GM10266 (cell line): Measurements from ENCODE around the gene SMPX.
"Not testable (repeated sequence)": the region's sequence is repeated elsewhere in the genome, so short reads cannot be mapped to it uniquely, and the experiment has no call there.

Experiments used
- DNase-seq: peaks from one replicate; pipeline ENCODE4 v3.0.0; 2012; ENCODE audit errors: extremely low spot score
- TF ChIP-seq, protein P1 (sequence below): IDR thresholded peaks from 2 replicates; pipeline ENCODE4 v1.5.1; 2012; ENCODE audit warnings: mild to moderate bottlenecking, low read depth; ENCODE audit not compliant: control insufficient read depth, insufficient read depth; ENCODE audit errors: missing control alignments

The SMPX gene

DNA sequence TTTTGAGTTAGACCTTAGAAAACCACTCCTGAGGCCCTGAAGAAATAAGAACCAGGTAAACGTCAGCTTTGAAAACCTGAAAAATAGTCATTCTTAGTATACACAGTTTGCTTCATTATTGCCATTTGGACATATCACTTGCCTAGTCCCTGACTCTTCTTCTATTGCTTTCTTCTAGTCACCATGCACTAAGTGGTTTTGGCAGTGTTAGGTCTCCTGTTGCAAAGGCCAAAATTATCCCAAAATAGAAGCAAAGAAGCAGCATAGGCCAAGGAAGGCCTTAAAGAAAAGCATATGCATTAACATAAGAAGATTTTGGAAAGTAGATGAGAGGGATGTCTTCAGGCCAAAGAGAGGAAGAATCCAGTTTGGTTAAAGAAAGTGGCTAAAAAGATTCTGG, 24.1 kb upstream of the SMPX start:
- TF ChIP-seq, protein P1, sequence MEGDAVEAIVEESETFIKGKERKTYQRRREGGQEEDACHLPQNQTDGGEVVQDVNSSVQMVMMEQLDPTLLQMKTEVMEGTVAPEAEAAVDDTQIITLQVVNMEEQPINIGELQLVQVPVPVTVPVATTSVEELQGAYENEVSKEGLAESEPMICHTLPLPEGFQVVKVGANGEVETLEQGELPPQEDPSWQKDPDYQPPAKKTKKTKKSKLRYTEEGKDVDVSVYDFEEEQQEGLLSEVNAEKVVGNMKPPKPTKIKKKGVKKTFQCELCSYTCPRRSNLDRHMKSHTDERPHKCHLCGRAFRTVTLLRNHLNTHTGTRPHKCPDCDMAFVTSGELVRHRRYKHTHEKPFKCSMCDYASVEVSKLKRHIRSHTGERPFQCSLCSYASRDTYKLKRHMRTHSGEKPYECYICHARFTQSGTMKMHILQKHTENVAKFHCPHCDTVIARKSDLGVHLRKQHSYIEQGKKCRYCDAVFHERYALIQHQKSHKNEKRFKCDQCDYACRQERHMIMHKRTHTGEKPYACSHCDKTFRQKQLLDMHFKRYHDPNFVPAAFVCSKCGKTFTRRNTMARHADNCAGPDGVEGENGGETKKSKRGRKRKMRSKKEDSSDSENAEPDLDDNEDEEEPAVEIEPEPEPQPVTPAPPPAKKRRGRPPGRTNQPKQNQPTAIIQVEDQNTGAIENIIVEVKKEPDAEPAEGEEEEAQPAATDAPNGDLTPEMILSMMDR = no peak
- no peak for DNase-seq

DNA sequence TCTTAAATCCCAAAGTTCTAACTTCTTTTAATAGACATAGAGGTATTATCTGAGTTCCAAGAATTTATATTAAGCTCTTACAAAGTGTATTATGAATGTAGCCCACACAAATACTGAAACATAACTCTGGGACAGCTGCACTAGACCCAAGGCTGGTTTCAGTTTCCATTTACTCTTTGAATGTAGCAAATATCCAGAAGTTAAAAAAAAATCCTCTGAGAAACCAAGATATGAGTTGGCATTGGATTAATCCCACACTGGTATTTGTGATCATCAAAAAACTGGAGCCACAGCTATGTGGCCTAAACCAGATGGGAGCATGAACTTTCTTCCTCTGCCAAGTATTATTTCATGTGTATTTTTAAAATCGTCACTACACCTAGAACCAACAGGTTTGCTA, 23.6 kb upstream of the SMPX start:
- DNase-seq = no peak
- TF ChIP-seq, protein P1 = no peak

DNA sequence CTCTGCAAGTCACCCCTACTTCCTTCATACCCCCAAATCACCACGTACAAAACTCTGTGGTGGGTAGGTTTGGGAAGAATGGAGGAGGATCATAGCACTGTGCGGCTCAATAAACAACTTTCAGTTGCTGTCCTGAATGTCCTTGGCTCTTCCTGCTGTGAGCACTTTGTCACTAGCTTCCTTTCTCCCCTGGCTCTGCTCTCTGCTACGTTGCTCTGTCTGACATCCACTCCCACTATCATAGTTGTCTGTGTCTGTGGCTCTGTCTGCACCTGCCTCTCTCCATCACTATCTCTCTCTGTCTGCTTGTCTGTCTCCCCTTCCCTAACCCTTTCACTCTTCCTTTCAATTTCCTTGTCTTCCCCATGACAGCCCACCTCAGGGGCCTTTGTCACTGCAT, 21.2 kb upstream of the SMPX start:
- TF ChIP-seq, protein P1 = no peak
- no peak for DNase-seq

DNA sequence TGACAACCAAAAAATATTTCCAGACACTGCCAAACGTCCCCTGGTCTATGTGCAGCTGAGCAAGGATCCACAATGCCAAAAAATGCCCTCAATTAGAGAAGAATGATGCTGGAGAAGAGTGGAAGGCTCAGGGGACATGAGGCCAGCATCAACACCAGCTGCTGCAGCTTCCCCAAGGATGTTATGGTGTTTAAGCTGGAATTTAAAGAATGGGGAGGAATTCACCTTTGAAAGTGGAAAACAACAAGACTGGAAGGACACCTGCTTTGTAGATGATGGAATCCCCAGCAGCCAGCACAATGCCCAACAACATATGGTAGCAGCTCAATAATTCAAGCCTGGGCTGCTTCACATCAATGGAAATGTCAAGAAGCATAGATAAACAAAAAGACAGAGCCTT, 20.3 kb upstream of the SMPX start:
- DNase-seq = no peak
- TF ChIP-seq, protein P1 = no peak

DNA sequence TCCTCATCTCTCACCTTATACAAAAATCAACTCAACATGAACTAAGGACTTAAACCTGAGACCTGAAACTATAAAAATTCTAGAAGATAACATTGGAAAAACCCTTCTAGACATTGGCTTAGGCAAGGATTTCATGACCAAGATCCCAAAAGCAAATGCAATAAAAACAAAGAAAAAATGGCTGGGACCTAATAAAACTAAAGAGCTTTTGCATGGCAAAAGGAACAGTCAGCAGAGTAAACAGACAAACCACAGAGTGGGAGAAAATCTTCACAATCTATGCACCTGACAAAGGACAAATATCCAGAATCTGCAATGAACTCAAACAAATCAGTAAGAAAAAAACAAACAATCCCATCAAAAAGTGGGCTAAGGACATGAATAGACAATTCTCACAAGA, 17.2 kb upstream of the SMPX start:
- DNase-seq = not testable (repeated sequence)

DNA sequence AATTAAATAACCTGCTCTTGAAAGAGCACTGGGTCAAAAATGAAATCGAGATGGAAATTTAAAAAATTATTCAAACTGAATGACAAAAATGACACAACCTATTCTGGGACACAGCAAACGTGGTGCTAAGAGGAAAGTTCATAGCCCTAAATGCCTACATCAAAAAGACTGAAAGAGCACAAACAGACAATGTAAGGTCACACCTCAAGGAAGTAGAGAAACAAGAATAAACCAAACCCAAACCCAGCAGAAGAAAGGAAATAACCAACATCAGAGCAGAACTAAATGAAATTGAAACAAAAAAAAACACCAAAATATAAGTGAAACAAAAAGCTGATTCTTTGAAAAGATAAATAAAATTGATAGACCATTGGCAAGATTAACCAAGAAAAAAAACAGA, 15.1 kb upstream of the SMPX start:
- not testable (repeated sequence) for DNase-seq

- TF ChIP-seq, protein P1 = no peak
- no peak for DNase-seq
These were observed 12.9 kb upstream of the SMPX start for GRCh38 chrX:21770631-21771321.

DNA sequence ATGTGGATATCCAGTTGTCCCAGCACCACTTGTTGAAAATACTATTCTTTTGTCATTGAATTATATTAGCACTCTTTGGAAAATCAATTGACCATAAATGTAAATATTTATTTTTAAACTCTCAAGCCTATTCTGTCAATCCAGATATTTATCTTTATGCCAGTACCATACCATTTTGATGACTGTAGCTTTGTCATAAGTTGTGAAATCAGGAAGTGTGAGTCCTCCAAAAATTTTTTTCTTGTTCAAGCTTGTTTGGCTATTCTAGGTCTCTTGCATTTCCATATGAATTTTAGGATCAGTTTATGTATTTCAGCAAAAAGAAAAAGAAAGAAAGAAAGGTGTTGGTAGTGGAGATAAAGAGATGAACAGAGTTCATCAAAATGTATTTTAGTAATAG, 8.2 kb upstream of the SMPX start:
- TF ChIP-seq, protein P1 = no peak
- DNase-seq = no peak
